Smooth muscle cell (in vitro differentiated cells): Measurements from ENCODE around the gene DTYMK. TPM values are rescaled to one million over a fixed set of nuclear protein-coding genes. Genes with fewer than 3 reads are reported as not detected.

ENCODE experiments used
- DNase-seq: peaks from one replicate; lab custom pipeline; 2025; ENCODE audit not compliant: unreplicated experiment; lab: John Stamatoyannopoulos, UW
- H2AFZ ChIP-seq: fragments of 200-600 bp; sonication (generic); 2 replicates; pipeline ENCODE4 v1.6.0; 2016; ENCODE audit warnings: antibody characterized with exemption, low read depth, mild to moderate bottlenecking
- H3F3A ChIP-seq: fragments of 200-600 bp; sonication (generic); 2 replicates; pipeline ENCODE4 v1.6.0; 2017; ENCODE audit warnings: antibody characterized with exemption, low read depth
- H3K27ac ChIP-seq: fragments of 200-600 bp; sonication (generic); 2 replicates; pipeline ENCODE4 v1.5.1; 2016; ENCODE audit warnings: low read depth, mild to moderate bottlenecking
- H3K27me3 ChIP-seq: fragments of 200-600 bp; sonication (generic); 2 replicates; pipeline ENCODE4 v1.6.1; 2016; ENCODE audit warnings: low read depth, mild to moderate bottlenecking
- H3K36me3 ChIP-seq: fragments of 200-600 bp; sonication (generic); 2 replicates; pipeline ENCODE4 v1.5.1; 2016; ENCODE audit warnings: low read depth
- H3K4me1 ChIP-seq: fragments of 200-600 bp; sonication (generic); 2 replicates; pipeline ENCODE4 v1.5.1; 2016; ENCODE audit warnings: low read depth
- H3K4me2 ChIP-seq: fragments of 200-600 bp; sonication (generic); 2 replicates; pipeline ENCODE4 v1.6.0; 2016; ENCODE audit warnings: mild to moderate bottlenecking
- H3K4me3 ChIP-seq: fragments of 200-600 bp; sonication (generic); 2 replicates; pipeline ENCODE4 v1.5.1; 2016; ENCODE audit warnings: mild to moderate bottlenecking
- H3K79me2 ChIP-seq: fragments of 200-600 bp; sonication (generic); 2 replicates; pipeline ENCODE4 v1.6.0; 2016; ENCODE audit warnings: low read depth, mild to moderate bottlenecking
- H3K9ac ChIP-seq: fragments of 200-600 bp; sonication (generic); 2 replicates; pipeline ENCODE4 v1.6.0; 2016; ENCODE audit warnings: low read depth
- H3K9me3 ChIP-seq: fragments of 200-600 bp; sonication (generic); replicated peaks from 2 replicates; pipeline ENCODE4 v1.5.1; 2016; ENCODE audit warnings: low read depth
- H4K20me1 ChIP-seq: fragments of 200-600 bp; sonication (generic); 2 replicates; pipeline ENCODE4 v1.6.0; 2016; ENCODE audit warnings: low read depth
- WGBS: methylation state at CpG from one replicate; pipeline ENCODE4 v1.1.7; 2016; ENCODE audit warnings: low lambda C conversion rate; 5-methylcytosine and 5-hydroxymethylcytosine counted together
- polyA plus RNA-seq: library from polyadenylated mRNA; unstranded; fragments of >200 nt; fragmentation: Nextera tagmentation; extraction: Ambion mirVana; gene quantifications from 2 replicates; pipeline ENCODE4 v1.2.1, GENCODE V29; 2016
- total RNA-seq: library from RNA; depleted of rRNA; stranded (reverse); fragments of >200 nt; gene quantifications from 2 replicates; pipeline ENCODE4 v1.2.3, GENCODE V29; 2014
- TF ChIP-seq, protein P1 (sequence below): fragments of 200-600 bp; sonication (generic); IDR thresholded peaks from 2 replicates; pipeline ENCODE4 v1.5.1; 2017; ENCODE audit warnings: borderline replicate concordance, mild to moderate bottlenecking, antibody characterized with exemption; ENCODE audit not compliant: insufficient read depth, poor library complexity, severe bottlenecking

DTYMK gene
- total and polyA plus RNA-seq, 2 experiments from 2014 or later = 22.2 to 65.8 TPM

DNA sequence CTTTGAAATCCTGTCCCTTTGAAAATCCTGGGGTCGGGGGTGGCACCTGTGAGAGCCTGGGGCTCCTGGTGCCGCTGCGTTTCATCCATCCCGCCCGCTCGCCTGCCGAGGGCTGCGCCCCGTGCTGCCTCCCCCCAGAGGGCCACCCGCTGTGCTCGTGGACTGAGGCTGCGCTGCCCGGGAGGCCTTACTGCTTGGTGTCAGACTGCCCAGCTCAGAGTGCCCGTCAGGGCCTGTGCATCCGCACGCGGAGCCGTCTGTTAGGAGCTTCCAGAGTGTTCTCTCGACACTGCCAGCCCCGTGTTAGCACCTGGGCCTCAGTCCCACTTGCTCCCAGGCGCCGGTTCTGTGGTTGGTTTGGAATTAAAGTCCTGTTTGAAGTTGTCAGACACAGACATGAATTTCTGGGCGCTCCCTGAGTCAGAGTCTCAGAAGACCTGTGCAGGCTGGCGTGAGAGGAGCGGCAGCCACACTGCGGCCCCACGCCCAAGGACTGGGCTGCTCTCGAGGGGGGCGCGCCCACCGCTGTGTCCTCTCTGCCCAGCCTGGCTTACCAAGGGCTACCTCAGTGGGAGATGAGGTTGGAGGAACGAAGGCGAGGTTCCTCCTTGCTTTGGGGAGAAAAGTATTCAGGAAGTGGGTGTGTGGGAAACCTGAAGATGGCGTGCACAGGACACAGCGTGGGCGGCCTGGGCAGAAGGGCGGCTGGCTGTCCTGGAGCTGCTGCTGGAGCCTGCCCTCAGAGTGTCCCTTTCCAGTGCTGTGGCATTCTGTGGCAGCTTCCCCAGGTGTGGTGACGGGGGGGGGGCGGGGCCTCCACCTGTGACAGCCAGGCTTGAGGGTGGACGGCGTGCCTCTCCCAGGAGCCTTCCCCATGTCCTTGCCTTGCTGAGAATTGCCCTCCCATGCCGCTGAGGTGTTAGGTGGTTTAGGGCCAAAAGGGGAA, 14.1 kb downstream of the DTYMK start:
- Histone ChIP-seq H3K79me2 (no peaks in the 10 kb centered on the region), H3F3A (peaks cover 8% of the 10 kb centered on the region), H3K4me3 (no peak overlapping the region), H3K9ac (no peak overlapping the region), H3K36me3 (no peaks in the 10 kb centered on the region), H3K27ac (no peak overlapping the region), H3K27me3 (no peaks in the 10 kb centered on the region), H2AFZ (no peak overlapping the region), H3K4me1 (no peaks in the 10 kb centered on the region), H3K4me2 (no peak overlapping the region), H3K9me3 (no peaks in the 10 kb centered on the region), H4K20me1 (no peaks in the 10 kb centered on the region)
- WGBS = 98% methylated on average over 40 of the region's 42 CpGs
- no peak for DNase-seq
- TF ChIP-seq, protein P1, sequence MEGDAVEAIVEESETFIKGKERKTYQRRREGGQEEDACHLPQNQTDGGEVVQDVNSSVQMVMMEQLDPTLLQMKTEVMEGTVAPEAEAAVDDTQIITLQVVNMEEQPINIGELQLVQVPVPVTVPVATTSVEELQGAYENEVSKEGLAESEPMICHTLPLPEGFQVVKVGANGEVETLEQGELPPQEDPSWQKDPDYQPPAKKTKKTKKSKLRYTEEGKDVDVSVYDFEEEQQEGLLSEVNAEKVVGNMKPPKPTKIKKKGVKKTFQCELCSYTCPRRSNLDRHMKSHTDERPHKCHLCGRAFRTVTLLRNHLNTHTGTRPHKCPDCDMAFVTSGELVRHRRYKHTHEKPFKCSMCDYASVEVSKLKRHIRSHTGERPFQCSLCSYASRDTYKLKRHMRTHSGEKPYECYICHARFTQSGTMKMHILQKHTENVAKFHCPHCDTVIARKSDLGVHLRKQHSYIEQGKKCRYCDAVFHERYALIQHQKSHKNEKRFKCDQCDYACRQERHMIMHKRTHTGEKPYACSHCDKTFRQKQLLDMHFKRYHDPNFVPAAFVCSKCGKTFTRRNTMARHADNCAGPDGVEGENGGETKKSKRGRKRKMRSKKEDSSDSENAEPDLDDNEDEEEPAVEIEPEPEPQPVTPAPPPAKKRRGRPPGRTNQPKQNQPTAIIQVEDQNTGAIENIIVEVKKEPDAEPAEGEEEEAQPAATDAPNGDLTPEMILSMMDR = no peak

DNA sequence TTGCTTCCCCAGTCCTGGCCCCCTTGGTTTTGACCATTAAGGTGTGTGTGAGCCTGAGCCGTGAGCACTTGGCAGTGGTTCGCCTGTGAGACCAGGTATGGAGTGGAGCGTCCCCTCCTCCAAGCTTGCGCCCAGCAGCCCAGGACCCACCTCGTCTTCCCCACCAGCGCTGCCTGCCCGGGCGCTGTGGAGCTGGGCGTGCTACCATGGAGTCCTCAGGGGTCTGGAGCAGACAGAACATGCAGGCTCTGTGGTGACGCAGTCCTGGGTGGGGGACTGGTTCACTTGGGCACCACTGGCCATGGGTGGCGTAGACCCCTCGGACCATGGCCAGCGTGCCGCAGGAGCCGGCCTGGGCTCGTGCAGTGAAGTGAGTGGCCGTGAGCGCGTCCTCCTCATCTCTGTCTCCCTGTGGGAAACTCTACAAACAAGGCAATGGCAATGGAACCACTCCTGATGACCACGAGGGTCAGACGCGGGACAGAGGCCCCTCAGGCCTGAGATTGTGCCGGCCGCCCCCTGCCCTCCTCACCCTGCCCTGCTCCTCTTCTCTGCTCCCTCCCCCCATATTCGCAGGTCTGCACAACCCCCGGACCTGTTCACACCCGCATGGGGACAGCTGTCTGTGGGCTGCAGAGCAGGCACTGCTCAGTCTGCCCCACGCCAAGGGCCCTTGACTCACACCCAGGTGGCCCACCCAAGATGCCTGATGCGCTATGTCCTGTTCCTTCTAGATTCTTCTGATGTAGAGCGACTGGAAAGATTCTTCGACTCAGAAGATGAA, 15.0 kb downstream of the DTYMK start:
- Histone ChIP-seq H3K9ac (no peak overlapping the region), H3K27ac (no peak overlapping the region), H3K27me3 (no peaks in the 10 kb centered on the region), H2AFZ (no peak overlapping the region), H3K4me2 (no peak overlapping the region), H4K20me1 (peaks cover under 1% of the 10 kb centered on the region), H3F3A (peaks cover 8% of the 10 kb centered on the region), H3K36me3 (no peaks in the 10 kb centered on the region), H3K9me3 (no peaks in the 10 kb centered on the region), H3K4me3 (no peak overlapping the region), H3K79me2 (no peaks in the 10 kb centered on the region), H3K4me1 (no peaks in the 10 kb centered on the region)
- TF ChIP-seq, protein P1 = no peak
- WGBS = 92% methylated on average over 31 of the region's 31 CpGs
- DNase-seq = no peak

- Histone ChIP-seq H3K9me3 (no peaks in the 10 kb centered on the region), H3K4me3 (no peak overlapping the region), H3F3A (peaks cover 5% of the 10 kb centered on the region), H3K27me3 (no peaks in the 10 kb centered on the region), H2AFZ (no peak overlapping the region), H3K4me2 (no peak overlapping the region), H4K20me1 (peaks cover 12% of the 10 kb centered on the region), H3K4me1 (no peaks in the 10 kb centered on the region), H3K27ac (no peak overlapping the region), H3K9ac (no peak overlapping the region), H3K79me2 (no peaks in the 10 kb centered on the region), H3K36me3 (no peaks in the 10 kb centered on the region)
- 92% methylated on average over 31 of the region's 31 CpGs for WGBS
- TF ChIP-seq, protein P1 = no peak
- DNase-seq = no peak
Observed at GRCh38 chr2:241670333-241671110, 16.1 kb downstream of the DTYMK start.
